HFFc6 (cell line): ENCODE measurements around the gene GLS2. TPM values are rescaled to one million over a fixed set of nuclear protein-coding genes. Genes with fewer than 3 reads are reported as not detected.

Source experiments
- DNase-seq: peaks from one replicate; pipeline ENCODE4 v3.0.0-alpha.2; 2018
- H3K27ac Mint-ChIP-seq: 2 replicates; pipeline ENCODE4 v1.8.0; 2020; ENCODE audit warnings: mild to moderate bottlenecking, mixed read lengths
- H3K27me3 Mint-ChIP-seq: 2 replicates; pipeline ENCODE4 v1.8.0; 2021; ENCODE audit warnings: mild to moderate bottlenecking, moderate library complexity, mixed read lengths; ENCODE audit not compliant: insufficient read depth
- H3K36me3 Mint-ChIP-seq: 2 replicates; pipeline ENCODE4 v1.8.0; 2021; ENCODE audit warnings: low read depth, mixed read lengths
- H3K4me1 Mint-ChIP-seq: 2 replicates; pipeline ENCODE4 v1.8.0; 2020; ENCODE audit warnings: low read depth, mixed read lengths
- H3K4me3 Mint-ChIP-seq: 2 replicates; pipeline ENCODE4 v1.8.0; 2020; ENCODE audit warnings: mild to moderate bottlenecking, moderate library complexity, mixed read lengths
- H3K9me3 Mint-ChIP-seq: 2 replicates; pipeline ENCODE4 v1.8.0; 2020; ENCODE audit warnings: mild to moderate bottlenecking, mixed read lengths
- CTCF ChIP-seq: fragments of 200-600 bp; sonication (generic); IDR thresholded peaks from 2 replicates; pipeline ENCODE4 v1.5.0; 2021; ENCODE audit warnings: antibody characterized with exemption, mild to moderate bottlenecking
- long read RNA-seq: library from polyadenylated mRNA; unstranded; transcript quantifications from one replicate; pipeline ENCODE4 v2.0.0, GENCODE V29; 2019
- total RNA-seq, 6 experiments: library from RNA; stranded (reverse); fragmentation: NEBNext Ultra II Directional; extraction: Animal tissue kit (Norgen Biotek cat#: 25700); gene quantifications; 2 replicates in 1 of 6; 3 replicates in 5 of 6; pipeline ENCODE4 v1.2.3, GENCODE V29; 2021

Gene GLS2
- total RNA-seq = not detected
- long read RNA-seq = 0 reads

GRCh38 chr12:56488041-56488955 is at the start of gene GLS2:
TSS of gene GLS2 (minus strand) at chr12:56488161. CDS start at chr12:56488118, 43 bp downstream.
- DNase-seq = peak; percentile 43
- Mint-ChIP-seq H3K9me3 (peaks cover 7% of the 10 kb centered on the region), H3K4me1 (peaks cover 14% of the 10 kb centered on the region), H3K27ac (no peak within 1 kb of the TSS), H3K4me3 (peak within 1 kb of the TSS; percentile 76), H3K36me3 (peaks cover 12% of the 10 kb centered on the region), H3K27me3 (peaks cover 38% of the 10 kb centered on the region)
- TF ChIP-seq CTCF = no peak

- Mint-ChIP-seq H3K9me3 (no peaks in the 10 kb centered on the region), H3K4me1 (peaks cover 31% of the 10 kb centered on the region), H3K36me3 (peaks cover 5% of the 10 kb centered on the region), H3K27ac (peak overlapping the region; percentile 15; the same call in 1 of the 2 replicates), H3K27me3 (peaks cover 2% of the 10 kb centered on the region; the same call in 1 of the 2 replicates), H3K4me3 (peak overlapping the region; percentile 38)
- no peak for DNase-seq
- TF ChIP-seq CTCF = no peak
Observed at GRCh38 chr12:56537546-56537945, 49.6 kb upstream of the GLS2 start.

- H3K27ac Mint-ChIP-seq = peak overlapping the region; percentile 24
- H3K9me3 Mint-ChIP-seq = no peaks in the 10 kb centered on the region
Observed at GRCh38 chr12:56530390-56531055, 42.6 kb upstream of the GLS2 start.

GRCh38 chr12:56529656-56530055 is 41.7 kb upstream of the GLS2 start:
- no peak for DNase-seq
- Mint-ChIP-seq H3K4me1 (peaks cover 53% of the 10 kb centered on the region), H3K27ac (peak overlapping the region; percentile 45), H3K9me3 (no peaks in the 10 kb centered on the region), H3K4me3 (no peak overlapping the region), H3K27me3 (no peaks in the 10 kb centered on the region; the same call in 1 of the 2 replicates), H3K36me3 (peaks cover 25% of the 10 kb centered on the region)
- no peak for TF ChIP-seq CTCF

More at GRCh38 chr12:56530390-56531055, 42.6 kb upstream of the GLS2 start:
- TF ChIP-seq CTCF = no peak
- H3K27me3 Mint-ChIP-seq = no peaks in the 10 kb centered on the region; the same call in 1 of the 2 replicates
- peaks cover 62% of the 10 kb centered on the region for H3K4me1 Mint-ChIP-seq
- peak overlapping the region; percentile 49; the same call in 1 of the 2 replicates for H3K4me3 Mint-ChIP-seq
- DNase-seq = no peak
- H3K36me3 Mint-ChIP-seq = peaks cover 26% of the 10 kb centered on the region

GRCh38 chr12:56528846-56529245 is 40.9 kb upstream of the GLS2 start:
- DNase-seq = no peak
- Mint-ChIP-seq H3K27ac (no peak overlapping the region; the same call in 1 of the 2 replicates), H3K27me3 (no peaks in the 10 kb centered on the region; the same call in 1 of the 2 replicates)

More at GRCh38 chr12:56528846-56529245, 40.9 kb upstream of the GLS2 start:
- H3K9me3 Mint-ChIP-seq = no peaks in the 10 kb centered on the region
- H3K4me1 Mint-ChIP-seq = peaks cover 58% of the 10 kb centered on the region
- H3K36me3 Mint-ChIP-seq = peaks cover 31% of the 10 kb centered on the region
- no peak overlapping the region for H3K4me3 Mint-ChIP-seq
- no peak for TF ChIP-seq CTCF
